ENCODE data around the gene IL18BP. TPM values are rescaled to one million over a fixed set of nuclear protein-coding genes. Genes with fewer than 3 reads are reported as not detected.

IL18BP gene
- total and polyA plus RNA-seq, 9 of the 15 experiments (the other 6 are each of a cell fraction or from before 2014, with no cell fraction given), result 0.34 to 9.4 (median 3.2) TPM

DNA sequence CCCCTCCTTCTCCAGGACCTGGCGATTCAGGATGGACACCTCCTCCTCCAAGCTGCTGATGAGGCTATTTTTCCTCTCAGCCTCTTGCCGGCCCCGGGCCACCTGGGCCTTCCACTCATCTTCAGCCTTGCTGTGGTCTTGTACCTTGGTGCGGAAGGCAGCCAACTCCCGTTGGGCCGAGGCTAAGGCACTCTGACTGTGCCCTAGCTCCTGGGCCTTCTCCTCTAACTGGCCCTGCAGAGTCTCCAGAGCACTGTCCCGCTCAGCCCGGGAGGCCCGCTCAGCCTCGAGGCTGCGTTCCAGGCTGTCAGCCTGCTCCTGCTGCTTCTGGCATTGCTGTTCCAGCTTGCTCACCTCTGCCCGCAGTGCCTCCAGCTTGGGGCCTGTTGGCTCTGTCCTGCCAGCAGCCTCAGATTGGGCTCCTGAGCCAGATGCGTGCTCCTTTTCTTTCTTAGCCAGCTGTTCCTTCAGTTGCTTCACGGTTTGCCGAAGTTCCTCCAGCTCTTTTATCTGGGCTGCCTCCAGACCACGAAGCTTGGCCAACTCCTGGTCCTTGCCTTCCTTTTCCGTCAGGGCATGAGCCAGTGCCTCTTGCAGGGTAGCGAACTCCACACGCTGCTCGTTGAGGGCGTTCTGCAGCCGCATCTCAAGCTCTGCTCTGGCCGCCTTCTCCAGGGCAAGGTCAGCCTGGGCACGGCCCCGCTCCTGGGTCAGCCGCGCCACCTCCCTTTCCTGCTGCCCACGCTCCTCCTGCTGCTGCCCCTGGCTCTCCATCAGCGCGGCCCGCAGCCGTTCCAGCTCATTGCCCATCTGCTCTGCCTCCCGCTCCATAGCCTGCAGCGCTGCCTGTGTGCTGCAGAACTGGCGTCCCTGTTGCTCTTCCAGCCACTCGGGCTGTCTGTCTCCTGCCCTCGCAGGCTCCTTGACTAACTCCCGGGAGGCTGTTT, 15.3 kb downstream of the IL18BP start (continued):
- TF ChIP-seq TAF7 (tag; IDR thresholded peaks at IDR 0.05) (no peak), MCM3 (IDR thresholded peaks at IDR 0.05) (no peak), RBM22 (IDR thresholded peaks at IDR 0.05; ENCODE audit: low read depth, low read length, poor library complexity, severe bottlenecking) (peak; percentile 75), POLR2G (IDR thresholded peaks at IDR 0.05; ENCODE audit: low read depth, low read length) (peak; percentile 58), RAD21 (CRISPR knock-in tag; conservative IDR thresholded peaks at IDR 0.05 in 1 of 2, IDR thresholded peaks at IDR 0.05 in 1 of 2) (no peak), MAFG (tag; conservative IDR thresholded peaks at IDR 0.05) (0 out of 2 replicates have a peak, but pooled peaks have one; percentile 5)
- TF ChIP-seq, protein P1, sequence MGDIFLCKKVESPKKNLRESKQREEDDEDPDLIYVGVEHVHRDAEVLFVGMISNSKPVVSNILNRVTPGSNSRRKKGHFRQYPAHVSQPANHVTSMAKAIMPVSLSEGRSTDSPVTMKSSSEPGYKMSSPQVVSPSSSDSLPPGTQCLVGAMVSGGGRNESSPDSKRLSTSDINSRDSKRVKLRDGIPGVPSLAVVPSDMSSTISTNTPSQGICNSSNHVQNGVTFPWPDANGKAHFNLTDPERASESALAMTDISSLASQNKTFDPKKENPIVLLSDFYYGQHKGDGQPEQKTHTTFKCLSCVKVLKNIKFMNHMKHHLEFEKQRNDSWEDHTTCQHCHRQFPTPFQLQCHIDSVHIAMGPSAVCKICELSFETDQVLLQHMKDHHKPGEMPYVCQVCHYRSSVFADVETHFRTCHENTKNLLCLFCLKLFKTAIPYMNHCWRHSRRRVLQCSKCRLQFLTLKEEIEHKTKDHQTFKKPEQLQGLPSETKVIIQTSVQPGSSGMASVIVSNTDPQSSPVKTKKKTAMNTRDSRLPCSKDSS (IDR thresholded peaks at IDR 0.05; ENCODE audit: low read depth, partially characterized antibody), result no peak
